NCI-H2196 (cell line): Measurements from ENCODE around the gene FRRS1L.

ENCODE experiments used
- DNase-seq: peaks from one replicate; lab custom pipeline; 2025; ENCODE audit not compliant: unreplicated experiment; lab: John Stamatoyannopoulos, UW

FRRS1L gene

DNA sequence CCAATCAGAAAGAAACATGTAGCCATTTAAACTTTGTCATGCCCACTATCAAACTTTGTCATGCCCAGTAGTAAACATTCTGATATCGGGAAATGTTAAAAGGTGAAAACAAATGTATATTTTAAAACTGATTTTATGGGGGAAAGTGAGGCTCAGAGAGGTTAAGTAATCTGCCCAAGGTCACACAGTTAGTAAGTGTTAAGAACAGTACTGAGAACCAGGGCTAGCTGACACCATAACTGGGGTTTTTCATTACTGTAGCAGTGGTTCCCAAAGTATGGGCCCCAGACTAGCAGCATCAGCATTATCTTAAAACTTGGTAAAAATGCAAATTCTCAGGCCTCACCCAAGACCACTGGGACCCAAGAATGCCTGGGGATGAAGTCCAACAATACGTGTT, 9.9 kb upstream of the FRRS1L start:
- no peak for DNase-seq

DNA sequence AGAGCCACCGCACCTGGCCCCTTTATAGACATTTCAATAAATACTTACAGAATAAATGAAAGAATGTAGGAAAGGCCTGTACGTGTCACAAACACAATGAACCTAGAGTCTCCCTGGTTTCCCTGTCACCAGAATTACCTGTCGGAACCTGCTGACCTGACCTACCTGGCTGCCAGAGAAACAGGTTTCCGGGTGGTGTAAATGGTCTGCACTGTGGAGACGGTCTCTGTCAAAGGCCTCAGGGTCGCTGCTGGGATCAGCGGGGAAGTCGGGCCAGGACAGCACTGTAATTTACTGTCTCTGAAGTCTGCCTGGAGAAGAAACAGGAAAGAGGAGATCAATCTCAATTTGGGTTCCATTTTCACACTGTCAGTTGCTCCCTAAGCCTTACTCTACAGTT, 9.3 kb upstream of the FRRS1L start:
- no peak for DNase-seq

GRCh38 chr9:109172935-109173334, 5.9 kb upstream of the FRRS1L start:
- DNase-seq, result no peak

- no peak for DNase-seq
Observed at GRCh38 chr9:109171926-109172325, 4.9 kb upstream of the FRRS1L start.

DNA sequence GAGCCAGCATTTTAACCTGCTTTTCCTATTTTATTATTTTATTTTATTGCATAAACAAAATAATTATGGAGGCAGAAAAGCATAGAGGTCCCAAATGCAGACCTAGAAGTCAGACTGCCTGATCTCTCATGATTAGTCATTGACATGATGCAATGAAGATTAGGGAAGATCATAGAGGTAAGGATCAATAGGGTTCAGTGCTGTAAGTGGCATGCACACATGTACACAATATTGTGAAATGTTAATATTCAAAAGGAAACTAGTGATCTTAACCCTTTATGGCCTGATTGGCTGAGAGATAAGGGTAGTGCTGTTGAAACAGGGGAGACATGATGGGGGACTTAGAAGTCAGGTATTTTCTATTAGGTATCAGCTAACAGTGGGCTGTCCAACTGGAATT, 1.1 kb upstream of the FRRS1L start:
- no peak for DNase-seq

- DNase-seq, result no peak
Observed at GRCh38 chr9:109167716-109168115, 667 bp upstream of the FRRS1L start.

DNA sequence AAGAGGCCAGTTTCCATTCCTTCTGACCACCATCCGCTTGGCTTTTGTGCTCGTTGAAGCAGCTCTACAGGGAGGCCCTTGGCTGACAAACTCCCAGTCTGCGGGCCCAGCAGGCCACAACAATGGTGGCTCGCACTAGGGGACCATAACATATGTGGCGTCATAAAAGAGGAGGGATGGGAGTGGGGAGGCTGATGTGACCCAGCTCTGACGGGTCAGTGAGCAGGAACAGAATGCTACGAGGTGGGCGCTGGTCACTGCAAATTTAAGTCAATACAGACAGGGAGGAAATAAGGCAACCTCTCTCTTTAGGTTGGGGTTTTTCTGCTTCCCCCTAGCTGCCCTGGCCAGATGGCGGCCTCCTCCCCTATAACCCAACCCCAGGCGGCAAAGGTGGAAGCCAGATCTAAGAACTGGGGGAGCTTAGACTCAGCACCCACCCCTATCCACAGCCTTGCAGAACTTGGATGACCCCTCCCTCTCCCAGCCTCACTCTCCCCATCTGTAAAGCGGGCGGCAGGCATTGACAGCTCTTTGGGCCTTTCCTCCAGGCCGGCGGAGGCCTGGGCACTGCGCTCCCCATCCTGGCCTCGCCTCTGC, 778 bp downstream of the FRRS1L start:
- DNase-seq, result no peak

DNA sequence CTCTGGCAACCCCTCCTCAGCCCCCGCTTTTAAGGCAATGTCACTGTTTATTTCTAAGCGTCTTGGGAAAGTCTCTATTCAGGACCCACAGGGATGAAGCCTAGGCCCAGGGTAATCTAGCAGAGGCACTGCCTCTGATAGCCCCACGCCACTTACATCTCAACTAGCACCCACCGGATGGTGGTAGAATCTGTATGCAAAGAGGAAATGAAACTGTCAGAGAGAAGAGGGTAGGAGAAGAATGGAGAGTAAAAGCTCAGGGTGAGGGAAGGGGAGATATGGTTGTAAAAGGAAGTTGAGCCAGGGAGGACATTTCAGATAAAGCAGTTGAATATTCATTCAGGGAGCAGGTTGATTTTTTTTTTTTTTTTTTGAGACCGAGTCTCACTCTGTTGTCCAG, 3.0 kb downstream of the FRRS1L start:
- DNase-seq, result no peak

DNA sequence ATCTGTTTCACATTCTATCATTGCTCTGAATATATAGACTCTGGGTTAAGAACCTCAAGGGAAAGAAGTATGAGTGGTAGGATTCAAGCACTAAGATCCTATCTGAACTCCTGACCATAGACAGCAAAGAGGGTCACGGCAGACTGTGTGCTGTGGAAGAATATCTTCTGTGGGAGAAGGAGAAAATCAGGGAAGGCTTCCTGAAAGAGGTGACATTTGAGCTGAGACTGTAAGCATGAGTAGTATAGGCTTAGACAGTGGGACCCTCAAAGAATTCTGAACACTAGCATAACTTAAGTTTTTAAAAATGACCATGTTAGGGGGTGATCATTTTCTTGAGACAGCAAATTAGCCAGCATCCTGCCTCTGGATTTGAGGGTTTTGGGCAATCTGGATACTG, 3.9 kb downstream of the FRRS1L start:
- DNase-seq, result no peak

- DNase-seq, result no peak
Observed at GRCh38 chr9:109162677-109163076, 4.4 kb downstream of the FRRS1L start.

GRCh38 chr9:109161471-109161870, 5.6 kb downstream of the FRRS1L start:
- no peak for DNase-seq

- DNase-seq, result no peak
Observed at GRCh38 chr9:109159583-109159982, 7.5 kb downstream of the FRRS1L start.

DNA sequence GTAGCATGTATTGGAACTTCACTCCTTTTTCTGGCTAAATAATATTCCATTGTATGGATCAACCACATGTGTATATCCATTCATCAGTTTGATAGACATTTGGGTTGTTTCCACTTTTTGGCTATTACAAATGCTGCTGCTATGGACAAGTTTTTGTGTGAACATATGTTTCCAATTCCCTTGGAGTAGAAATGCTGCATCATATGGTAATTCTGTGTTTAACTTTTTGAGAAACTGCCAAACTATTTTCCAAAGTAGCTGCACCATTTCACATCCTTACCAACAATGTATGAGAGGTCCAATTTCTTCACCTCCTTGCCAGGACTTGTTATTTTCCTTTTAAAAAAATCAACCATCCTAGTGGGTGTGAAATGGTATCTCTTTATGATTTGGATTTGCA, 8.4 kb downstream of the FRRS1L start:
- DNase-seq, result no peak

- no peak for DNase-seq
Observed at GRCh38 chr9:109156708-109157107, 10.3 kb downstream of the FRRS1L start.

DNA sequence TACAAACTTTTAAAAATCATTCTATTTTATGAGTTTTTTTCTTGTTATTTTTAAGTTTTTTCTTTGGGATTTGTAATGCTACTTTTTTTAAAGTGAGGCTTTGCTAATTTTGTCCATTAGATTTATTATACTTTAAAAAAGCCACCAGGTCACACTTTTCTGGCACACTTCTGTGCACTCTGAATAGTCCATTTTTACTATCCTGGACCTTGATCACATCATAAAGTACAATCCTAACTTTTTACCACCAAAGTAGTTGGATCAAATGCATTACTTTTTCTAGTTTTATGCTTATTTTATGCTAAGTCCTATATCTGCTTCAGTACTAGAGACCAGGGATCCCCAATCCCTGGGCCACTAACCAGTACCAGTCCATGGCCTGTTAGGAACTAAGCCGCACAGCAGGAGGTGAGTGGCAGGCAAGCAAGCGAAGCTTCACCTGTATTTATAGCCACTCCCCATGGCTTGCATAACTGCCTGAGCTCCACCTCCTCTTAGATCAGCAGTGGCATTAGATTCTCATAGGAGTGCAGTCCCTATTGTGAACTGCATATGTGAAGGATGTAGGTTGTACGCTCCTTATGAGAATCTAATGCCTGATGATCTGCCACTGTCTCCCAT, 16.0 kb downstream of the FRRS1L start:
- DNase-seq, result no peak

GRCh38 chr9:109149722-109150121, 17.3 kb downstream of the FRRS1L start:
- no peak for DNase-seq

GRCh38 chr9:109149089-109149488, 18.0 kb downstream of the FRRS1L start:
- no peak for DNase-seq

DNA sequence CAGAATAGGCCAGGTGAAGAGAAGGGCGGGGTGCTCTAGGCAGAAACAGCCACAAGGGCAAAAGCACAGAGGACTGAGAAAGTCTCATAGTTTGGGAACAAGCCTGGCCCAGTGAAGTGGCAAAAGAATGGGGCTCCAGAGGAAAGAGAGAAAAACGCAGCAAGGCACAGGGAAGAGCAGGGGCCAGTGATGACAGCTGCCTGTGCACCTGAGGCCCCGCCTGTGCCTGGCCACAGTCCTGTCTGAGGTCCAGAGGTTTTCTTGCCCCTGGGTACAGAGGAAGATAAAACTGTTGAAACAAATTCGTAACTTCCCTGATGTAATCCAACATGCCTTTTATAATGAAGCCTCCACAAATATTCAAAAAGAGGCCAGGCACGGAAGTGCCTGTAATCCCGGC, 22.0 kb downstream of the FRRS1L start:
- DNase-seq, result no peak

DNA sequence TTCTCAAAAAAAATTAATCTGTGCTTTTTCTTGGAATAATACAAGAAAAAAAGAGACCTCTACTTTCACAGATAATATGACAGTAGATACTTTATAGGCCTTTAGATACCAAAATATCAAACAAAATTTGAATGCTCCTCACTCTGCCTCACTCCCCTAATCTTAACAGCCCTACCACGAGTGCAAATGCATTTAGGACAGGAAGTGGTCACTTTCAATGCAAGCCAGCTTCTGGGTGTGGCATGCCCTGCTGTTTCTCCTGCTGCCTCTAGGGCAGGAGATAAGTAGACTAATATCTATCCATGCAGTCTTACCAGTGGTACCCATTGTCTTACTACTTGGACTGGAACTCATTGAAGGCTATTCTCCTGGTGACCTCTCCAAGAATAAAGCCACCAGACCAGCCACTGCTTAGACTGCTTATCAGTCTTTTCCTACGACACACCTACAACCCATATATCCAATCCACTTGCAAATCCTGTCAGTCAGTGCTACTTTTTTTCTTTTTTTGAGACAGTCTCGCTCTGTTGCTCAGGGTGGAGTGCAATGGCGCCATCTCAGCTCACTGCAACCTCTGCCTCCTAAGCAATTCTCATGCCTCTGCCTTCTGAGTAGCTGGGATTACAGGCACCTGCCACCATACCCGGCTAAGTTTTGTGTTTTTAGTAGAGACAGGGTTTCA, 23.0 kb downstream of the FRRS1L start:
- DNase-seq, result no peak

DNA sequence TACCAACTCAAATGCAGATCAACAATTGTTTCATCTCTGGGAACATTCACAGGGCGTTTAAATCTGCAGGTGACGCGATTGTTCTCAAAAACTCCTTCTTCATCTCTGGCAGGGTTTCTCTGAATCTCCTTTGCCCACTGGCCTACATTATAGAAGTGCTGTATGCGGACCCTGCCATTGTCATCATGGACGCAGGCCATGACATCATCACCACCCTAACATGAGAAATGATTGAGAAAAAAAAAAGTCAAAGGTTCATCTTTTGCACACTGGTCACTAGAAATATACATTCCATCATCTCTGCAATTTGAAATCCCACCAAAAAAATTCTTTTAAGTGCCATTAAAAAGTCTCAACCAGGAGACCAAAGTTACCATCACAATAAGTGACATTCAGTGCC, 25.7 kb downstream of the FRRS1L start:
- DNase-seq, result no peak

DNA sequence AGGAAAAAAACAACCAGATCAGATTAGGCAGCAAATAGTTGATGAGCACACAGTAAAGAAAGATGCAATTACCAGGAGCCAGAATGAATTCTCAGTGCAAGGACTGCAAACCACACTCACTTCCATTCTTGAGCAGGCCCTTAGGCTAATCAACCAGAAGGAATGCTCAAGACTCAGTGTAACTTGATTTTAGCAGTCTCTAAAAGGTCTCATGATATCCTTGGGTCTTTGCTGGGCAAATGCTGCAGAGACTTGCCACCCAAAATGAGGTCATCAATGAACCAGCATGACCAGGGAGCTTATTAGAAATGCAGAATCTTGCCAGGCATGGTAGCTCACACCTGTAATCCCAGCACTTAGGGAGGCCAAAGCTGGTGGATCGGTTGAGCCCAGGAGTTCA, 27.2 kb downstream of the FRRS1L start:
- no peak for DNase-seq

DNA sequence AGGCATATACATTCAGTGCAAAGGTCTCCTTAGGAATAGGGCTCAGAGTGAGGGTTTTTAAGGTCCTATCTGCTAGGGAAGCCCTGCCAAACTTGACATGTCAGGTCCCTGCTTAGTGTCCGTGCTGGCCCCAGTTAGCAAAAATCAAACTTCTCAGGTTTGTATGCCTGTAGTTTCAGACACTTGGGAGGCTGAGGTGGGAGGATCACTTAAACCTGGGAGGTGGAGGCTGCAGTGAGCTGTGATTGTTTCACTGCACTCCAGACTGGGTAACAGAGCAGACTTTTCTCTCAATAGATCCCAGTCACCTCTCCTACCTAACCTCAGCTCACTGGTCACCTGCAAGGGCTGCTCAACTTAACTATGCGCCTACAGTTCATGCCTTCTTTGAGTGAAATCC, 28.6 kb downstream of the FRRS1L start:
- no peak for DNase-seq

DNA sequence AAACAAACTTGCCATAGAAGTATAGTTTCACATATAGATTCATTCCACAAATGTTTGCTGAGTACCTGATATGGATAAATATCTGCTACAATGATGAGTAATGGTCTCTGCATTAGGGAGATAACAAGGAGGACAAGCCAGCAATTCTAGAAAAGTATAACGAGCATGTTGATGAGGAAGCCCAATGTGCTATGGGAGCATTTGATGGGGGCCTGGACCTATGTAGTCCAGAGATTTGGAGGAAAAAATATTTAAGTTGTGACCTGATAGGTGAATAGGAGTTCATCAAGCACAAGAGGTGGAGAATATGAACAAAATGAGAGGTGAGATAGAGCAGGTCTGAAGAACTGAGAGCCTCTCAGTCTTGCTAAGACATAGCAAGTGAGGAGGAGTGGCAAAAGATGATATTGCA, 32.9 kb downstream of the FRRS1L start:
- DNase-seq, result no peak
